HCT116 (cell line): ENCODE results near the gene DUSP18.
"Not testable (repeated sequence)": the region's sequence is repeated elsewhere in the genome, so short reads cannot be mapped to it uniquely, and the experiment has no call there.

Experiments used
- EZH2 ChIP-seq: fragments of 200-600 bp; sonication (generic); IDR thresholded peaks from 2 replicates; pipeline ENCODE4 v1.6.1; 2017; ENCODE audit warnings: antibody characterized with exemption, mixed run types
- EZH2phosphoT487 ChIP-seq: fragments of 200-600 bp; IDR thresholded peaks from 2 replicates; pipeline ENCODE4 v1.6.1; 2018; ENCODE audit warnings: antibody characterized with exemption, borderline replicate concordance
- POLR2A ChIP-seq: IDR thresholded peaks from 2 replicates; pipeline ENCODE4 v1.7.0; 2011; ENCODE audit warnings: borderline replicate concordance; ENCODE audit not compliant: insufficient read depth, insufficient read length; ENCODE audit errors: extremely low read depth
- POLR2AphosphoS5 ChIP-seq: IDR thresholded peaks from 2 replicates; pipeline ENCODE4 v1.6.1; 2011; ENCODE audit warnings: mild to moderate bottlenecking, low read depth, low read length, moderate library complexity
- RAD21 ChIP-seq: IDR thresholded peaks from 2 replicates; pipeline ENCODE4 v1.6.1; 2012; ENCODE audit warnings: low read depth, mild to moderate bottlenecking
- ZNF274 ChIP-seq: fragments of 200-500 bp; sonication (Bioruptor generic); IDR thresholded peaks from 2 replicates; pipeline ENCODE4 v1.6.1; 2014; ENCODE audit warnings: mild to moderate bottlenecking, low read depth, low read length, inconsistent platforms
- TF ChIP-seq, protein P1 (sequence below), 3 experiments: fragments of 200-600 bp in 1 of 3; sonication (generic) in 1 of 3; IDR thresholded peaks in 2 of 3; conservative IDR thresholded peaks in 1 of 3; 2 replicates each; pipeline ENCODE4 v1.5.1; 2012 to 2017; ENCODE audit warnings: low read depth in 2 of 3, low read length in 2 of 3, antibody characterized with exemption in 1 of 3, borderline replicate concordance in 1 of 3, control low read depth in 1 of 3, mild to moderate bottlenecking in 1 of 3, mixed read lengths in 1 of 3, mixed run types in 1 of 3, moderate library complexity in 1 of 3; ENCODE audit not compliant: insufficient read depth in 1 of 3
- TF ChIP-seq, protein P2 (sequence below): IDR thresholded peaks from 2 replicates; pipeline ENCODE4 v1.6.1; 2011; ENCODE audit warnings: mild to moderate bottlenecking, low read length, moderate library complexity; ENCODE audit not compliant: insufficient replicate concordance; ENCODE audit errors: extremely low read depth
- TF ChIP-seq, protein P3 (sequence below): IDR thresholded peaks from 2 replicates; pipeline ENCODE4 v1.6.1; 2012

DNA sequence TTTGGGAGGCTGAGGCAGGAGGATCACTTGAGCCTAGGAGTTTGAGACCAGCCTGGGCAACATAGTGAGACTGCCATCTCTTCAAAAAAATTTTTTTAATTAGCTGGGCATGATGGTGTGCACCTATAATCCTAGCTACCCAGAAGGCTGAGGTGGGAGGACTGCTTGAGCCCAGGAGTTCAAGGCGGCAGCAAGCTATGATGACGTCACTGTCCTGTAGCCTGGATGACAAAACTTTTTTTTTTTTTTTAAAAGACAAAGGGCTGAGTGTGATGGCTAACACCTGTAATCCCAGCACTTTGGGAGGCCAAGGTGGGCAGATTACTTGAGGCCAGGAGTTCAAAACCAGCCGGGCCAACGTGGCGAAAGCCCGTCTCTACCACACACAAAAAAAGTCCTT lies 47.8 kb downstream of the DUSP18 start:
- not testable (repeated sequence) for TF ChIP-seq POLR2A, RAD21, EZH2, POLR2AphosphoS5, EZH2phosphoT487, ZNF274
- TF ChIP-seq, protein P1, sequence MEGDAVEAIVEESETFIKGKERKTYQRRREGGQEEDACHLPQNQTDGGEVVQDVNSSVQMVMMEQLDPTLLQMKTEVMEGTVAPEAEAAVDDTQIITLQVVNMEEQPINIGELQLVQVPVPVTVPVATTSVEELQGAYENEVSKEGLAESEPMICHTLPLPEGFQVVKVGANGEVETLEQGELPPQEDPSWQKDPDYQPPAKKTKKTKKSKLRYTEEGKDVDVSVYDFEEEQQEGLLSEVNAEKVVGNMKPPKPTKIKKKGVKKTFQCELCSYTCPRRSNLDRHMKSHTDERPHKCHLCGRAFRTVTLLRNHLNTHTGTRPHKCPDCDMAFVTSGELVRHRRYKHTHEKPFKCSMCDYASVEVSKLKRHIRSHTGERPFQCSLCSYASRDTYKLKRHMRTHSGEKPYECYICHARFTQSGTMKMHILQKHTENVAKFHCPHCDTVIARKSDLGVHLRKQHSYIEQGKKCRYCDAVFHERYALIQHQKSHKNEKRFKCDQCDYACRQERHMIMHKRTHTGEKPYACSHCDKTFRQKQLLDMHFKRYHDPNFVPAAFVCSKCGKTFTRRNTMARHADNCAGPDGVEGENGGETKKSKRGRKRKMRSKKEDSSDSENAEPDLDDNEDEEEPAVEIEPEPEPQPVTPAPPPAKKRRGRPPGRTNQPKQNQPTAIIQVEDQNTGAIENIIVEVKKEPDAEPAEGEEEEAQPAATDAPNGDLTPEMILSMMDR (IDR thresholded peaks at IDR 0.05 in 2 of 3, conservative IDR thresholded peaks at IDR 0.05 in 1 of 3; ENCODE audit: borderline replicate concordance in 1 of 3, insufficient read depth in 1 of 3, low read depth in 2 of 3, low read length in 2 of 3) = not testable (repeated sequence)
- TF ChIP-seq, protein P2, sequence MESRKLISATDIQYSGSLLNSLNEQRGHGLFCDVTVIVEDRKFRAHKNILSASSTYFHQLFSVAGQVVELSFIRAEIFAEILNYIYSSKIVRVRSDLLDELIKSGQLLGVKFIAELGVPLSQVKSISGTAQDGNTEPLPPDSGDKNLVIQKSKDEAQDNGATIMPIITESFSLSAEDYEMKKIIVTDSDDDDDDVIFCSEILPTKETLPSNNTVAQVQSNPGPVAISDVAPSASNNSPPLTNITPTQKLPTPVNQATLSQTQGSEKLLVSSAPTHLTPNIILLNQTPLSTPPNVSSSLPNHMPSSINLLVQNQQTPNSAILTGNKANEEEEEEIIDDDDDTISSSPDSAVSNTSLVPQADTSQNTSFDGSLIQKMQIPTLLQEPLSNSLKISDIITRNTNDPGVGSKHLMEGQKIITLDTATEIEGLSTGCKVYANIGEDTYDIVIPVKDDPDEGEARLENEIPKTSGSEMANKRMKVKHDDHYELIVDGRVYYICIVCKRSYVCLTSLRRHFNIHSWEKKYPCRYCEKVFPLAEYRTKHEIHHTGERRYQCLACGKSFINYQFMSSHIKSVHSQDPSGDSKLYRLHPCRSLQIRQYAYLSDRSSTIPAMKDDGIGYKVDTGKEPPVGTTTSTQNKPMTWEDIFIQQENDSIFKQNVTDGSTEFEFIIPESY = not testable (repeated sequence)
- TF ChIP-seq, protein P3, sequence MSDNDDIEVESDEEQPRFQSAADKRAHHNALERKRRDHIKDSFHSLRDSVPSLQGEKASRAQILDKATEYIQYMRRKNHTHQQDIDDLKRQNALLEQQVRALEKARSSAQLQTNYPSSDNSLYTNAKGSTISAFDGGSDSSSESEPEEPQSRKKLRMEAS = not testable (repeated sequence)
